GM12874 (cell line): Measurements from ENCODE around the gene SYNE1.

Source experiments
- TF ChIP-seq, protein P1 (sequence below): IDR thresholded peaks from 2 replicates; pipeline ENCODE4 v1.5.1; 2011; ENCODE audit warnings: low read depth, mild to moderate bottlenecking, control low read depth, low read length, moderate library complexity; ENCODE audit not compliant: insufficient read depth

The SYNE1 gene

DNA sequence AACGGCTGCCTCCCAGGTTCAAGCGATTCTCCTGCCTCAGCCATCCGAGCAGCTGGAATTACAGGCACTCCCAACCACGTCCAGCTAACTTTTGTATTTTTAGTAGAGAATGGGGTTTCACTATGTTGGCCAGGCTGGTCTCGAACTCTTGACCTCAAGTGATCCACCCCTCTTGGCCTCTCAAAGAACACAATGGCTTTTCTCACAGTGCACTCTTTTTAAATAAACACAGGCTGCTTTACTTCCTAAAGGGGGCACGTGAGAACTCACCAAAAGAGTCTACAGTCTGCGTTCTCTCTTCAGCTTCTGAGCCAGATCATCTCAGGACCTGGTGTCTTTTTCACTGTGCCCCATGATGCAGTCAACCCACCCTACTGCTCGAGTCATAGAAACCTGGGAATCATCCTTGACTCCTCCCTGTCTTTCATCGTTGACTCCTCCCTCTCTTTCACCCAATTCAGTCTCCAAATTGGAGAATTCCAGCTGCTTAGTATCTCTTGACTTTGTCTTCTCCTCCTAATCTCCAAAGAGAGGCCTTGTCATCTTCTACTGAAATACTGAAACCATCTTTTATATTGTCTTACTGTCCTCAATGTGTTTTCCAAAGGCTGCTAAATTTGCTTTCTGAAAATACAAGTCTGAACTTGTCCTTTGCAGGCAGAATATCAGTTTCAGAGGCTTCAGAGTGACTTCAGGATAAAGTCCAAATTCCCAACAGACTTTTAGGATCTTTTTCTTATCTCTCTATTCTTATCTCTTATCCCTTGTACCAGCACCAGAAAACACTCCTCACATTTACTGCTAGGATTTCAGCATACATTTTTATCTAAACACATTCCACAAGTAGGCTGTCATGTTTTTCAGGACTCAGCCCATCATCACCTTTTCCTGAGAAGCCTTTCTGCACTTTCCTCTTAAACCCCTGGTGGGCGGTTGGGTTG lies 323.4 kb downstream of the SYNE1 start:
- TF ChIP-seq, protein P1, sequence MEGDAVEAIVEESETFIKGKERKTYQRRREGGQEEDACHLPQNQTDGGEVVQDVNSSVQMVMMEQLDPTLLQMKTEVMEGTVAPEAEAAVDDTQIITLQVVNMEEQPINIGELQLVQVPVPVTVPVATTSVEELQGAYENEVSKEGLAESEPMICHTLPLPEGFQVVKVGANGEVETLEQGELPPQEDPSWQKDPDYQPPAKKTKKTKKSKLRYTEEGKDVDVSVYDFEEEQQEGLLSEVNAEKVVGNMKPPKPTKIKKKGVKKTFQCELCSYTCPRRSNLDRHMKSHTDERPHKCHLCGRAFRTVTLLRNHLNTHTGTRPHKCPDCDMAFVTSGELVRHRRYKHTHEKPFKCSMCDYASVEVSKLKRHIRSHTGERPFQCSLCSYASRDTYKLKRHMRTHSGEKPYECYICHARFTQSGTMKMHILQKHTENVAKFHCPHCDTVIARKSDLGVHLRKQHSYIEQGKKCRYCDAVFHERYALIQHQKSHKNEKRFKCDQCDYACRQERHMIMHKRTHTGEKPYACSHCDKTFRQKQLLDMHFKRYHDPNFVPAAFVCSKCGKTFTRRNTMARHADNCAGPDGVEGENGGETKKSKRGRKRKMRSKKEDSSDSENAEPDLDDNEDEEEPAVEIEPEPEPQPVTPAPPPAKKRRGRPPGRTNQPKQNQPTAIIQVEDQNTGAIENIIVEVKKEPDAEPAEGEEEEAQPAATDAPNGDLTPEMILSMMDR, result no peak

DNA sequence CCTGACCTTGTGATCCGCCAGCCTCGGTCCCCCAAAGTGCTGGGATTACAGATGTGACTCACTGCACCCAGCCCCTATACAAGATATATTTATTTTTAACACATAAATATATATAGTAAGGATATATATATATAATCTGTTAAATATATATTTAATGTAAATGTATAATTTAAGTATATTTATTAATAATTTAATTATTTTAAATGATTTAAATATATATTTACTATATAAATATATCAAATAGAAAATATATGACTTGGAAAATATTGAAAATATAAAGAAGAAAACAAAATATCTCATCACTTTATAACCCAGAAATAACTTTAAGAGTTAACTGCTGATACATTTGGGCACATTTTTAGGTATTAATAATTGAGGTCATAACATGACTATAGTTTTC lies 324.7 kb downstream of the SYNE1 start:
- TF ChIP-seq, protein P1, result no peak

DNA sequence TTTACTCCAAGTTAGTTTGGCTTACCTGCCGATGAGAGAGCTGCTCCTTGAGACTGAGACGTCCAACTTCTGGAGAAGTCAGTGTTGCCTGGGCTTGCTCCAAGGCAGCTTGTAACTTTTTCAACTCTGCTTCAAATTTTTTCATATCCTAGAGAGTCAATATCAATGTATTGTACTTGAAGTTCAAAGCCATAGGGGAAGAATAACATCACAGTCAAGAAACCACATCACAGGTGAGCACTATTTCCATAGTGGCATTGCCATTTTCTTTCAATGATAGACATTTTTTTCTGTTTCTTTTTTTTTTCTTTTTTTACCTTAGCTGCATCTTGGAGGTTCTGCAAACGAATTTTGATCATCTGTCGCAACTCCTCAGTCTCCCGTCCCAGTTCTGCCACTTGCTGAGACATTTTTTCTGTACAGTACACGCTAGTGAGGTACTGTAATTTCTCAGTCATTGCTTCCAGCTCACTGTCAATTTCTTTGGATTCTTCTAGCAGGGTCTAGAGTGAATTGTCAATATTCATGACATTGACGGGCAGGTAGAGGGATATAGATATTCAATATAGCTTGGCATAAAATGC lies 326.7 kb downstream of the SYNE1 start:
- TF ChIP-seq, protein P1, result no peak

DNA sequence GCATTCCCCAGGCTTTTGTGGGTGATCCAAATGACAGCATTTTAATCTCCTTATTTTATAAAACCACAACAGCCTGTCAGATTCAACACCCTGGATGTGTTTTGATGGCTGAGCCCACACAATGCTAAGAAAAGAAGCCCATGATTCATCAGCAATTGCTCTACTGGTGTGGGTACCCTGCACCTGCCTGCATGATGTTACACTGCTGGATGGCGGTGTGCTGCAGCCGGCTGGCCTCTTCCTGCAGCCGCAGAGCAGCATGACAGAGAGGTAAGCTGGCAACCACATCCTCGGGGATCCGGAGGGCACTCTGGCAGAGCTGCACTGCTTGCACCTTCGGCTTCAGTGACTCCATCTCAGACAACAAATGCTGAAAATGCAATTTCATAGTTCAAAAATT lies 327.5 kb downstream of the SYNE1 start:
- TF ChIP-seq, protein P1, result no peak

- TF ChIP-seq, protein P1, result no peak
Measured at GRCh38 chr6:152309006-152309405, 328.2 kb downstream of the SYNE1 start.

DNA sequence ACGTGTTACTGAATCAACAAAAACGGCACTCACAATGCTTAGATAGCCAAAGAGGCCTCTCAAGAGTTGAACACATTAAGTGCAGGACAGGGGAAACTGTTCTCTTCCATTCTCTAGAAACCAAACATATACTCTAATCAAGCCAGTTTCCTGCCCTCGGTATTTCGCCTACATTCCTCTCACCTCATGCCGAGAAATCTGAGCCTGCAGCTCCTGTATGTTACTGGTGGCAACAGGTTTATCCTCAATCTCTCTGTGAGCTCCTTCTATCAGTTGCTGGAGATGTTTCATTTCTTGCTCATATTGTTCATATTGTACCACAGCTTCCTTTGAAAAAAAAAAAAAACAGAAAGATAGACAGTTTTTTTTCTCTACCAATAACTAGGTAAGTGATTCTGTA lies 328.9 kb downstream of the SYNE1 start:
- TF ChIP-seq, protein P1, result no peak

DNA sequence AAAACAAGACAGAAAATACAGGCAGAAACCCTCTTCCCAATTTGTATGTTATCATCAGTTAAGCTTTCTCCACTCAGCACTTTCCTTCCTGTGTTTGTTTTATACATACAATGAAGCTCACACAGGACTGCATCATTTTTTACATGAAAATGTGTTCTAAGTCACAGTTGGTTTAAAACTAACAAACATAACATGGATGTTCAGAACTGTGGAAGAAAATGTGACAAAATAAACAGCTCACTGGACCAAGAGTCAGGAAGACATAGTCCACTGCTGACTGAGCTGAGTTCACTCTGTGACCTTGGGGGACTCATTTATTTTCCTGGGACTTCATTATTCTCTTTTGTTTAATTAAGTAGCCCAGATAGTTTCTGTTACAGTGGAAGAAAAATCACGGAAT lies 331.5 kb downstream of the SYNE1 start:
- TF ChIP-seq, protein P1, result no peak
